ENCODE data around the gene GABRP. TPM values are rescaled to one million over a fixed set of nuclear protein-coding genes. Genes with fewer than 3 reads are reported as not detected.

The GABRP gene
- total RNA-seq, 1 experiment from 2014 or later = not detected

- Histone ChIP-seq H3K4me1 (ENCODE audit: control insufficient read depth, insufficient read depth, low read length) (no peaks in the 10 kb centered on the region), H3K36me3 (ENCODE audit: control insufficient read depth, insufficient read depth, low read length) (no peaks in the 10 kb centered on the region), H3K4me3 (ENCODE audit: low read depth in 2 of 2, low read length in 2 of 2) (no peak overlapping the region), H3K9me3 (ENCODE audit: control insufficient read depth, insufficient read depth, low read depth, low read length) (no peaks in the 10 kb centered on the region), H3K27me3 (ENCODE audit: control insufficient read depth, insufficient read depth, low read length) (no peaks in the 10 kb centered on the region), H3K27ac (ENCODE audit: low read length) (no peak overlapping the region)
- TF ChIP-seq POLR2AphosphoS5 (IDR thresholded peaks at IDR 0.05; ENCODE audit: low read depth, low read length) (no peak), TCF7L2 (IDR thresholded peaks at IDR 0.05; ENCODE audit: low read depth, low read length) (no peak), CTCF (IDR thresholded peaks at IDR 0.05) (no peak)
- intact Hi-C loops (cut with micrococcal nuclease; ENCODE audit: unreplicated experiment) = no loop called here
- BruUV-seq (replicated peaks) = no TSS peak
- POLR2A ChIA-PET = no interaction called here
- ATAC-seq (no peak), DNase-seq (ENCODE audit: low read depth, low spot score) (no peak)
- in situ Hi-C loops (cut with HindIII; ENCODE audit: low pct_unique_long_range_greater_than_20kb, low sequenced_read_pairs) = no loop called here
- CTCF ChIA-PET = no interaction called here
These were observed 52.7 kb downstream of the GABRP start for GRCh38 chr5:170836226-170836625.

GRCh38 chr5:170843870-170844269 is 60.3 kb downstream of the GABRP start:
- no peaks in the 10 kb centered on the region for H3K36me3 ChIP-seq (ENCODE audit: control insufficient read depth, insufficient read depth, low read length)
- ChIA-PET CTCF (no interaction called here), POLR2A (no interaction called here)
- no peaks in the 10 kb centered on the region for H3K27me3 ChIP-seq (ENCODE audit: control insufficient read depth, insufficient read depth, low read length)
- in situ Hi-C loops (cut with HindIII; ENCODE audit: low pct_unique_long_range_greater_than_20kb, low sequenced_read_pairs) = no loop called here
- ATAC-seq (no peak), DNase-seq (ENCODE audit: low read depth, low spot score) (no peak)
- H3K4me3 ChIP-seq (ENCODE audit: low read depth in 2 of 2, low read length in 2 of 2) = no peak overlapping the region
- TF ChIP-seq TCF7L2 (IDR thresholded peaks at IDR 0.05; ENCODE audit: low read depth, low read length) (no peak), POLR2AphosphoS5 (IDR thresholded peaks at IDR 0.05; ENCODE audit: low read depth, low read length) (no peak), SIN3A (IDR thresholded peaks at IDR 0.05; ENCODE audit: borderline replicate concordance, insufficient read depth, low read depth, low read length) (no peak), REST (IDR thresholded peaks at IDR 0.05; ENCODE audit: insufficient read depth in 1 of 2, low read depth in 2 of 2, low read length in 1 of 2) (no peak), CTCF (IDR thresholded peaks at IDR 0.05) (no peak)
- H3K9me3 ChIP-seq (ENCODE audit: control insufficient read depth, insufficient read depth, low read depth, low read length) = no peaks in the 10 kb centered on the region
- no peaks in the 10 kb centered on the region for H3K4me1 ChIP-seq (ENCODE audit: control insufficient read depth, insufficient read depth, low read length)
- intact Hi-C loops (cut with micrococcal nuclease; ENCODE audit: unreplicated experiment) = no loop called here
- no peak overlapping the region for H3K27ac ChIP-seq (ENCODE audit: low read length)
- BruUV-seq (replicated peaks) = no TSS peak

GRCh38 chr5:170844651-170845050 is 61.1 kb downstream of the GABRP start:
- H3K4me1 ChIP-seq (ENCODE audit: control insufficient read depth, insufficient read depth, low read length) = no peaks in the 10 kb centered on the region
- no peaks in the 10 kb centered on the region for H3K36me3 ChIP-seq (ENCODE audit: control insufficient read depth, insufficient read depth, low read length)
- no peaks in the 10 kb centered on the region for H3K27me3 ChIP-seq (ENCODE audit: control insufficient read depth, insufficient read depth, low read length)
- in situ Hi-C loops (cut with HindIII; ENCODE audit: low pct_unique_long_range_greater_than_20kb, low sequenced_read_pairs) (no loop called here), intact Hi-C loops (cut with micrococcal nuclease; ENCODE audit: unreplicated experiment) (no loop called here)
- no peak for DNase-seq (ENCODE audit: low read depth, low spot score)
- H3K4me3 ChIP-seq (ENCODE audit: low read depth in 2 of 2, low read length in 2 of 2) = no peak overlapping the region
- ChIA-PET POLR2A (no interaction called here), CTCF (no interaction called here)
- ATAC-seq = no peak
- no TSS peak for BruUV-seq (replicated peaks)
- TF ChIP-seq TCF7L2 (IDR thresholded peaks at IDR 0.05; ENCODE audit: low read depth, low read length) (no peak), REST (IDR thresholded peaks at IDR 0.05; ENCODE audit: insufficient read depth in 1 of 2, low read depth in 2 of 2, low read length in 1 of 2) (no peak), SIN3A (IDR thresholded peaks at IDR 0.05; ENCODE audit: borderline replicate concordance, insufficient read depth, low read depth, low read length) (no peak), CTCF (IDR thresholded peaks at IDR 0.05) (no peak), POLR2AphosphoS5 (IDR thresholded peaks at IDR 0.05; ENCODE audit: low read depth, low read length) (no peak)
- no peak overlapping the region for H3K27ac ChIP-seq (ENCODE audit: low read length)
- H3K9me3 ChIP-seq (ENCODE audit: control insufficient read depth, insufficient read depth, low read depth, low read length) = no peaks in the 10 kb centered on the region

Measured in Panc1 (cell line).